ENCODE measurements around the gene CAMSAP1.

- TF ChIP-seq, protein P1, sequence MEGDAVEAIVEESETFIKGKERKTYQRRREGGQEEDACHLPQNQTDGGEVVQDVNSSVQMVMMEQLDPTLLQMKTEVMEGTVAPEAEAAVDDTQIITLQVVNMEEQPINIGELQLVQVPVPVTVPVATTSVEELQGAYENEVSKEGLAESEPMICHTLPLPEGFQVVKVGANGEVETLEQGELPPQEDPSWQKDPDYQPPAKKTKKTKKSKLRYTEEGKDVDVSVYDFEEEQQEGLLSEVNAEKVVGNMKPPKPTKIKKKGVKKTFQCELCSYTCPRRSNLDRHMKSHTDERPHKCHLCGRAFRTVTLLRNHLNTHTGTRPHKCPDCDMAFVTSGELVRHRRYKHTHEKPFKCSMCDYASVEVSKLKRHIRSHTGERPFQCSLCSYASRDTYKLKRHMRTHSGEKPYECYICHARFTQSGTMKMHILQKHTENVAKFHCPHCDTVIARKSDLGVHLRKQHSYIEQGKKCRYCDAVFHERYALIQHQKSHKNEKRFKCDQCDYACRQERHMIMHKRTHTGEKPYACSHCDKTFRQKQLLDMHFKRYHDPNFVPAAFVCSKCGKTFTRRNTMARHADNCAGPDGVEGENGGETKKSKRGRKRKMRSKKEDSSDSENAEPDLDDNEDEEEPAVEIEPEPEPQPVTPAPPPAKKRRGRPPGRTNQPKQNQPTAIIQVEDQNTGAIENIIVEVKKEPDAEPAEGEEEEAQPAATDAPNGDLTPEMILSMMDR (IDR thresholded peaks at IDR 0.05) = no peak
- no peak for TF ChIP-seq POLR2A (IDR thresholded peaks at IDR 0.05)
Observed at GRCh38 chr9:135893104-135893503, 14.2 kb downstream of the CAMSAP1 start.

Measured in esophagus squamous epithelium (tissue), 4 donors.